Measurements from ENCODE around the gene ENC1.

GRCh38 chr5:74651710-74652109 is 11.2 kb upstream of the ENC1 start:
- TF ChIP-seq CTCF (IDR thresholded peaks at IDR 0.05) (no peak), POLR2A (IDR thresholded peaks at IDR 0.05) (no peak)

Data from heart left ventricle (tissue), 13 donors.